ENCODE results near the gene NKAIN1.
A peak's percentile ranks its signal among the peaks of the same experiment; 100 is the strongest.

The NKAIN1 gene

DNA sequence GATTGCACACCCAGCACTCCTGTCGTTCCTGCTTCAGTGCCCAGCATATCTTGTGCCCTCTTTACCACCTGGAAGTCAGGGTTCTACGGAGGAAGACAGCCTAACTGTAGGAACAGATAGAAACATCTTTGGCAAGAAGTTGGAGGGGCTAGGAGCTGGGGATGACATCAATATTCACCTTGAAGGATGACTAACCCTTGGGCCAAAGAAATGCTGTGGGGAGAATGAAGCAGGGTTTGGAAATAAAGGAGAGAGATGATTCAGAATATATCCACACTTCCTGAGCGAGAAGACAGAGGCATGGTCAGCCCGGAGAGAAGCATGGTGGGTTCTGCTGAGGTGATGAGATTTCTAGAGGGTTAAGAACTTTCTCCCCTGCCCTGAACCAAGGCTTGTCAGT is 4.6 kb upstream of the NKAIN1 start:
- Mint-ChIP-seq H3K36me3 (no peaks in the 10 kb centered on the region), H3K27ac (no peak overlapping the region), H3K27me3 (peaks cover 8% of the 10 kb centered on the region), H3K9me3 (ENCODE audit: low read depth) (no peaks in the 10 kb centered on the region), H3K4me3 (no peak overlapping the region), H3K4me1 (ENCODE audit: low read depth) (peaks cover 11% of the 10 kb centered on the region)

DNA sequence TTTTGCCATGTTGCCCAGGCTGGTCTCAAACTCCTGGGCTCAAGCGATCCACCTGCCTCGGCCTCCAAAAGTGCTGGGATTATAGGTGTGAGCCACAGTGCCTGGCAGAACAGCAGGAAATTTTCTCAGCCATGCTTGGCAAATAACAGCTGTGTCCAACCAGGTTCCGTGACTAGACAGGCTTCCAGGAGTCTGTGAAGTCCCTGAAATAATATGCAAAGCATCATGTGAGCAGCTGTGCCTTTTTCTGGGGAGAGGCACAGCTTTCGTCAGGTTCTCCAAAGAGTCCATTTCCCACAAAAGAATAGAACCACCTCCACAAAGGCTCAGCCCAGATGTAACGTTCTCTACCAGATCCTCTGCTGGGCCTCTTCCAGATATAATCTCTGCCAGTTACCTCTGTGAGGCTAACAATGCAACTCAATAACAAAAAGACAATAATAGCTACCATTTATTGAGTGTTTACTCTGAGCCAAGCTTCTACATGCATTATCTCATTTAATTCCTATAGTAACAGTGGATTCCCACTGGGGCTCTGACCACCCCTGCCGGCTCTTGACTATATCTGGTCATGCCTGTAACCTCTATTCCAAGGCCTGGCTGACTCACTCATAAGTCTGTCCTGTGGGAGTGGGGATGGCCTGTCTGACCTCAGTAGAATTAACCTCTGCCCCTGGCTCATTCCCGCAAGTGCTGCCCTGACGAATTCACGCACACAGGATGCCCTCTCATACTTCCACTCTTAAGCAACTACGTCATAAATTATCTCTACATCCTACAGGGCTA is 4.0 kb upstream of the NKAIN1 start:
- peaks cover 15% of the 10 kb centered on the region for H3K4me1 Mint-ChIP-seq (ENCODE audit: low read depth)
- H3K27ac Mint-ChIP-seq: no peak overlapping the region
- peaks cover 12% of the 10 kb centered on the region for H3K27me3 Mint-ChIP-seq
- H3K36me3 Mint-ChIP-seq: no peaks in the 10 kb centered on the region
- no peak overlapping the region for H3K4me3 Mint-ChIP-seq
- H3K9me3 Mint-ChIP-seq (ENCODE audit: low read depth): no peaks in the 10 kb centered on the region

DNA sequence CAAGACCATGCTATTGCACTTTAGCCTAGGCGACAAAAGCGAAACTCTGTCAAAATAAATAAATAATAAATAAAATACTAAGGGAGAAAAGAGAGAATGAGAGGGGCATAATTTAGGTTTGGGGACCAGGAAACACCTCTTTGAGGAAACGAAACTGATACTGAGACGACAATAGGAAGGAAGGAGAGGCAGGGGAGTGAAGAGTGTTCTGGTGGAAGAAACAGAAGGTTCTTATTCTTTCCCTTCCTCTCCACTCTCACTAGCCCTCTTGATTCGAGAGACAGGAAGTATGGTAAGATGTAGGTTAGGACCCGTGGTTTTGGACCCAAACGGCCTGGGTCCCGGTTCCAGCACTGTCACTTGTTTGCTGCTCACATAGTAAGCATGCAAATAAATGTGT is 1.6 kb upstream of the NKAIN1 start:
- Mint-ChIP-seq H3K4me1 (ENCODE audit: low read depth) (peaks cover 17% of the 10 kb centered on the region), H3K27me3 (peaks cover 17% of the 10 kb centered on the region), H3K9me3 (ENCODE audit: low read depth) (no peaks in the 10 kb centered on the region), H3K36me3 (no peaks in the 10 kb centered on the region), H3K27ac (no peak overlapping the region), H3K4me3 (no peak overlapping the region)

DNA sequence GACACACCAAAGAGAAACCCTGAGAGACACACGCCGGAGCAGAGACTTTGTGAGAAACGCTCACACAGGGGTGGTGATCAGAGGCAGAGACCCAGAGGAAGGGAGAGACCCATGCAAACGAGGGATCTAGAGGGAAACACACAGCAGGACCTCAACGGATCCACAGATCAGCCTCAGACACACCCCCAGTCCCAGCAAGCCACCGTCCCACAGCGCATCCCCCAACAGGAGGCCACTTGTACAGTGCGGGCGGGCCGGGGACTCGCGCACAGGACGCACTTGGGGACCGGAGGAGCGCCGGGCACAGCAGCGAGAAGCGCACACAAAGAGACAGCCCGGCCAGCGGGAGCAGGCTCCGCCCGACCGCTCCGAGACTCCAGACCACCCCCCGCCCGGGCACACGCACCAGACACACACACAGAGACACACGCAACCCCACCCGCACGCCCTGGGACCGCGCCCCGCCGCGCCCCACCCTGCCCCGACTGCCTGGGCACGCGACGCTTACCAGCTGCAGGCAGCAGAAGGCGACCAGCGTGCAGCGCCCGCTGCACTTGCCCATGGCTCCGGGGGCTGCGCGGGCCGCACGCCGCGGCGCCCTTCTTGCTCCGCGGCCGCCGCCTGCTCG is 587 bp downstream of the NKAIN1 start:
- Mint-ChIP-seq H3K27ac (no peak overlapping the region), H3K36me3 (no peaks in the 10 kb centered on the region), H3K9me3 (ENCODE audit: low read depth) (no peaks in the 10 kb centered on the region), H3K4me3 (peak overlapping the region; percentile 73), H3K4me1 (ENCODE audit: low read depth) (peaks cover 17% of the 10 kb centered on the region), H3K27me3 (peaks cover 29% of the 10 kb centered on the region)

DNA sequence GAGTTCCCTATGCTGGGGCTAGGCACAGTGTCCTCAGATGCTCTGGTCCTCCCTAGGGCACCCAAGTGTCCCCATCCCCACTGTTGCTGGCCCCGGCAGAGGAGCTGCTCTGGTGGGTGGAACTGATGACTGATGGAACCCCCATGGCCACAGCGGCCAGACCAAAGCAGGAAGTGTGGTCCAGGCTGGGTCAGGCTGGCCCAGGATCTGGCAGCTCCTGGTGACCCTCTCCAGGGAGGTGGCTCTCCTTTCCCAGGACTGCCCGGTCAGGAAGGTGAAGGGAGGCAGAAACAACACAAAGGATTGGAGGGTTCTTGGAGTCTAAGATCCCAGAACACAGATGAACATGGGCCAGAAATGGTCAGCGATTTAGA is 1.1 kb downstream of the NKAIN1 start:
- Mint-ChIP-seq H3K27me3 (peaks cover 29% of the 10 kb centered on the region), H3K9me3 (ENCODE audit: low read depth) (no peaks in the 10 kb centered on the region), H3K4me1 (ENCODE audit: low read depth) (peaks cover 17% of the 10 kb centered on the region), H3K4me3 (peak overlapping the region; percentile 73), H3K27ac (no peak overlapping the region), H3K36me3 (no peaks in the 10 kb centered on the region)

DNA sequence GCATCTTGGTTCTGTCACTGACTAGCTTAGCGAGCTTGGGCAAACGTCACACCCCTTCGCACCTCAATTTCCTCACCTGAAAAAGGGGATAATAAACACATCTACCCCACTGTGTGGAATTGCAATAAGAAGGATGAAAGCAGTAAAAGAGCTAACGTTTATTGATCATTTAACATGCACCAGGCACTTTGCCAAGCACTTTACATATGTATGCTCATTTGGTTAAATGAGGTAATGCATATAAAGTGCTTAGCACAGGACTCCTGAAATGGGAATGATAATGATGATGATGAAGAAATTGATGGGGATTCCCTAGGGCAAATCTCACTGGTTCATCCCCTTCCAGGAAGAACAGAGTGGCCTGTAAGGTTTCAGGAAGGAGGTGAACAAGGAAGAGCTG is 4.8 kb downstream of the NKAIN1 start:
- Mint-ChIP-seq H3K27me3 (peaks cover 20% of the 10 kb centered on the region), H3K4me1 (ENCODE audit: low read depth) (peaks cover 6% of the 10 kb centered on the region), H3K27ac (no peak overlapping the region), H3K36me3 (no peaks in the 10 kb centered on the region), H3K9me3 (ENCODE audit: low read depth) (no peaks in the 10 kb centered on the region), H3K4me3 (no peak overlapping the region)

DNA sequence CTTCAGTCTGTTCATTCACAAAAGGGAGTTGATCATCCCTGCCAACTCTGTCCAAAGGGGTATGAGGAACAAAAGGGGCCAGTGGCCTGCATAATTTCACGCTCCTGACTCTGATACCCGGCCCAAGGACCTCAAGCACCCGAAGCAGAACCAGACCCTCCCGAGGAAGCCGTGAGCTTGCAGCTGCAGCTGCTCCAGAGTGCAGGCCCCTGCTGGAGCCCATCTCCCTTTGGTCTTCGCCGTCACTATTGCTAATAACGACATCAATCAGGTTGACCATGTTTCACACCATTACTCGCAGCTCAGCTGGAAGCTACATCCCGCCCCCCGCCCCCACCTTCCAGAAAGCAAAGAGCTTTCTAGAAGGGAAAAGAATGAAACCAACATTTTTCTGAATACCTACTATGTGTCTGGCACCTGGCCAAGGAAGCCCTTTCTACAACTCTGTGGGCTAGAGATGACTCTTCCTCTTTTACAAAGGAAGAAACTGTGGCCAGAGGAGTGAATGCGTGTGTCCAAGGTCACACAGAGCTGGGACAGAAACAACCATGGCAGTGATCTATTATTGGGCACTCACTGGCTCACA is 5.5 kb downstream of the NKAIN1 start:
- no peak overlapping the region for H3K4me3 Mint-ChIP-seq
- H3K27me3 Mint-ChIP-seq: peaks cover 20% of the 10 kb centered on the region

DNA sequence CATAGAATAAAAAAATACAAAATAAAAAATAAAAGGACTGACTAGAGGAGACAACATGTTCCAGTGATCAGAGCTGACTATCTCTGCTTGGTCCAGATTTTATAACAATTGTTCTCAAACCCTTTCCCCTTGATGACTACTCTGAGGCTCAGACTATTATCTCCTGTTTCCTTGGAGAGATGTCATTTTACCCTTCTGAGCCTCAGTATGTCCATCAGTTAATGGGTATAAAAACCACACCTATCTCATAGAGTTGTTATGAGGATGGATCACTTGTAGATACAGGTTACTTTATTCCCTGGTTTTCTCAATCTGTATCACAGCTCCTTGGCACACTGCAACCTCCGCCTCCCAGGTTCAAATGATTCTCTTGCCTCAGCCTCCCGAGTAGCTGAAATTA is 7.0 kb downstream of the NKAIN1 start:
- Mint-ChIP-seq H3K4me1 (ENCODE audit: low read depth) (no peaks in the 10 kb centered on the region), H3K9me3 (ENCODE audit: low read depth) (no peaks in the 10 kb centered on the region), H3K27me3 (peaks cover 14% of the 10 kb centered on the region), H3K27ac (no peak overlapping the region), H3K4me3 (no peak overlapping the region), H3K36me3 (no peaks in the 10 kb centered on the region)

More for the DNA sequence above, 5.5 kb downstream of the NKAIN1 start:
- peaks cover 6% of the 10 kb centered on the region for H3K4me1 Mint-ChIP-seq (ENCODE audit: low read depth)
- no peaks in the 10 kb centered on the region for H3K9me3 Mint-ChIP-seq (ENCODE audit: low read depth)
- H3K27ac Mint-ChIP-seq: no peak overlapping the region
- H3K36me3 Mint-ChIP-seq: no peaks in the 10 kb centered on the region

DNA sequence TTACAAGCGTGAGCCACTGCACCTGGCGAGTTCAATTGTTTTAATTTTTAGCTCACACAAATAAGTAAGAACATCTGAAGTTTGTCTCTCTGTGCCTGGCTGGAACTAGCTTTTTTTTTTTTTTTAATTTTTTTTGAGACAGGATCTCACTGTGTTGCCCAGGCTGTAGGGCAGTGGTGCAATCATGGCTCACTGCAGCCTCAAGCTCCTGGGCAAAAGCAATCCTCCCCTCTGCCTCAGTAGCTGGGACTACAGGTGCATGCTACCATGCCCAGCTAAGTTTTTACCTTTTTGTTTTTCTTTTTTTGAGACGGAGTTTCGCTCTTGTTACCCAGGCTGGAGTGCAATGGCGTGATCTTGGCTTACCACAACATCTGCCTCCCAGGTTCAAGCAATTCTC is 7.9 kb downstream of the NKAIN1 start:
- no peak overlapping the region for H3K27ac Mint-ChIP-seq
- H3K27me3 Mint-ChIP-seq: peaks cover 13% of the 10 kb centered on the region
- H3K9me3 Mint-ChIP-seq (ENCODE audit: low read depth): no peaks in the 10 kb centered on the region
- no peaks in the 10 kb centered on the region for H3K36me3 Mint-ChIP-seq
- H3K4me3 Mint-ChIP-seq: no peak overlapping the region
- no peaks in the 10 kb centered on the region for H3K4me1 Mint-ChIP-seq (ENCODE audit: low read depth)

DNA sequence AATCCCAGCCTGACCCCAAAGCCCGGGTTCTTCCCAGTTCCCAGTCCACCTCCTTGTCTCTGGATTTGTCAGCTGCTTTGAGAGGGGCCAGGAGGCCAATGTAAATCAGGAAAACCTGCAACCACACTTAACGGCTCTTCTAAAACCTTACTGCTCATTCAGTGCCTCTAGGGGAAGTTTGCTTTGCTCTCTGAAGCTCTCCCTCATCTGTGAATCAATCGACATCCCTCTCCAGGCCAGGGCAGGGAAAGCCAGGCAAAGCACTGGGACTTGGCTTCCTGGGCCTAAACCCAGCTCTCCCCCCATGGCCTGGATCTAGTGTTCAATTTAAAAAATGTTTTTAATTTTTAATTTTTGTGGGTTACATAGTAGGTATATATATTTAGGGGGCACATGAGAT is 9.3 kb downstream of the NKAIN1 start:
- no peaks in the 10 kb centered on the region for H3K36me3 Mint-ChIP-seq
- H3K4me1 Mint-ChIP-seq (ENCODE audit: low read depth): no peaks in the 10 kb centered on the region
- H3K27me3 Mint-ChIP-seq: peaks cover 10% of the 10 kb centered on the region
- H3K4me3 Mint-ChIP-seq: no peak overlapping the region
- H3K9me3 Mint-ChIP-seq (ENCODE audit: low read depth): no peaks in the 10 kb centered on the region
- H3K27ac Mint-ChIP-seq: no peak overlapping the region

DNA sequence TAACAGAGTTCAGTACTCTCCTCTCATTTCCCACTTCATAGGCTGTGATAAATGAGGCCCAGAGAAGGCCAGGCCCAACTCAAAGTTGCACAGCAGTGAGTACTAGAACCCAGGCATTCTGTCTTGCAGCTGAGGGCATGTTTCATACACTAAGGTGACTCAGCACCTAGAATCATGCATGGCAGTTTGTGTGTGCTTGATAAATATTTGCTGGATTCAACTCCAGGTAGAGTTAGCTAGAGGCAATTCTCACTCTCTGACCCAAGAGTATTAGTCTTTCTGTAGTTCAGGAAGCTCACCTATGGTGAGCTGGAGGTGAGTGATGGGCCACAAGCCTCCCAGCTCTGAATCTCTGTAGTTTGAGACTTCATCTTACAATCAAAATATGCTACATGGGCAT is 10.7 kb downstream of the NKAIN1 start:
- Mint-ChIP-seq H3K9me3 (ENCODE audit: low read depth) (no peaks in the 10 kb centered on the region), H3K27me3 (no peaks in the 10 kb centered on the region), H3K36me3 (no peaks in the 10 kb centered on the region), H3K27ac (no peak overlapping the region), H3K4me1 (ENCODE audit: low read depth) (no peaks in the 10 kb centered on the region), H3K4me3 (no peak overlapping the region)

DNA sequence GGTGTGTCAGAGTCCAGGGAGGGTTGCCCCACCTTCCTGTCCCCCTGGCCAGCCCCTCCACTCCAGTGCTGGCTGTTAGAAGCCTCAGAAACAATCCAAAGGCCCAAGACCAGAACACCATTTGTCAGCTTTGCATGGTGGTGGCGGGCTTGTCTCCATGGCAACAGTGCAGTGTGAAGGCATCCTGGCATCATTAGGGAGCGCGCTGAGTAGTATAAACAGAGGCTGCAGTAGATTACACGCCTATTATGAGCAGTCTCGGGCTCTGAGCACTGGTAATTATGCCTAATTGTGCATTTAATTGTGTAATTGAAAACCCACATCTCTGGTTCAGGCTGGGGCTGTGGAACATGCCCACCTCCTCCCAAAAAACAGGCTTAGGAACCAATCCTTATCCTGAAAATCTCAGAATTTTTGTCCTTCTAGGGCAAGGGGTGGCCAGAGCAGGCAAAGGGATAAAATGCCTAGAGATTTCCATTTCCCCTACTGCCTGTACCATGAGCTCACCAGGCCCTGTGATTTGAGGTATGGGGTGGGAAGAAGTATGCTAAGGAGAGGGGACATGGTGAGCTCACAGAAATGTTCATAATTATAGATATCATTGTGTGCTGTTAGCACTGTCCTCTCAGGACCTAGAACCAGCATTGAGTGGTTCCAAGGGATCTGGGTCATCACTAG is 11.7 kb downstream of the NKAIN1 start:
- Mint-ChIP-seq H3K4me1 (ENCODE audit: low read depth) (no peaks in the 10 kb centered on the region), H3K4me3 (no peak overlapping the region), H3K9me3 (ENCODE audit: low read depth) (no peaks in the 10 kb centered on the region), H3K27me3 (no peaks in the 10 kb centered on the region), H3K27ac (no peak overlapping the region), H3K36me3 (no peaks in the 10 kb centered on the region)

DNA sequence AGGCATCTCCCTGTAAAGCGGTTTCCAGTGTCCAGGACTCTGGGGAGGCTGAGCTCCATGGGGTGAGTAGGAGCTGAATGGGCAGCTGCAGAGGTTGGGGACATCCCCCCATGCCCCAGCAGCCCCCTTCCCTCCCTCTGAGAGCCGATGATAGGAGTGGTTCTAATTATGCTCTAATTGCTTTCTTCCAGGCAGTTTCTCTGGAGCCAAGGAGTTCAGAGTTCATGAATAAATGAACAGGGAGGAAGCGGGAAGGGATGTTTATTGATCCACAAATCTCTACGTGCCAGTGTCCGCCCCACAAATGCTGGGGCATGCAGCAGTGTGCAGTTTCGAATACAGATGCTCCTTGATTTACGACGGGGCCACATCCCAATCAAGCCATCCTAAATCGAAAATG is 15.6 kb downstream of the NKAIN1 start:
- Mint-ChIP-seq H3K36me3 (no peaks in the 10 kb centered on the region), H3K4me3 (no peak overlapping the region), H3K27ac (no peak overlapping the region), H3K9me3 (ENCODE audit: low read depth) (no peaks in the 10 kb centered on the region), H3K27me3 (no peaks in the 10 kb centered on the region), H3K4me1 (ENCODE audit: low read depth) (no peaks in the 10 kb centered on the region)

DNA sequence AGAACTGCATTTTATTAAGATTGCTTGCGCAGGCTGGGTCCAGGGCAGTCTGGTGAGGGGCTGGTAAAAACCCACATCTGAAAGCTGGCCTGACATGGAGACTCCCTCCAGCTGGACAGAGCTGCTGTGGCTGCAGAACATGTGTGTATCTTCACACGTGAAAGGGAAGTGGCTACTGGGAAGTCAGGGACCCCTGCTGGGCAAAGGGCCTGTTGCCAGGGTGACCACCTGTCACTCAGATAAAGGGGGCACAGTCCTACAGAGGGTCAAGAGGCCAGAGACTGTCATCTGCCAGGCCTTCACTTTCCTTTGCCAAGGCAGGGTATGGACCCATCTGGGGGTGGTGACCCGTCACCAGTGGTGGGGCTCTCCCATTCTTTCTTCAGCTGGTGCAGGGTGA is 17.5 kb downstream of the NKAIN1 start:
- Mint-ChIP-seq H3K36me3 (no peaks in the 10 kb centered on the region), H3K4me3 (no peak overlapping the region), H3K4me1 (ENCODE audit: low read depth) (no peaks in the 10 kb centered on the region), H3K27ac (no peak overlapping the region), H3K27me3 (no peaks in the 10 kb centered on the region), H3K9me3 (ENCODE audit: low read depth) (no peaks in the 10 kb centered on the region)

DNA sequence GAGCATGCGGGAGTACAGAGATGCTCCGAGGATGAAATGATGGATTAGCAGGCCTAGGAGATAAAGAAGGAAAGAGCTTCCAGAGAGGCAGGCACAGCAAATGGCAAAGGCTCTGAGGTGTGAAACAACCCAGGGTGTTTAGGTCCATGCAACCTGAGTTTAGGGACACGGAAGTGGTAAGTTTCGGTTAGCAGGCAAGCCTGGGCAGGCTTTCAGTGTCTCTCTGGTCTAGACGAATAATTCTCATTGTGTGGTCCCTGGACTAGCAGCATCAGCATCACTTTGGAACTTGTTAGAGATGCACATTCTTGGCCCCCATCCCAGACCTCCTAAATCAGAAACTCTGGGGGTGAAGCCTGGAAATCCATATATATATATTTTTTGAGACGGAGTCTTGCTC is 18.6 kb downstream of the NKAIN1 start:
- no peak overlapping the region for H3K4me3 Mint-ChIP-seq
- H3K27ac Mint-ChIP-seq: no peak overlapping the region
- no peaks in the 10 kb centered on the region for H3K36me3 Mint-ChIP-seq
- no peaks in the 10 kb centered on the region for H3K27me3 Mint-ChIP-seq
- no peaks in the 10 kb centered on the region for H3K4me1 Mint-ChIP-seq (ENCODE audit: low read depth)
- H3K9me3 Mint-ChIP-seq (ENCODE audit: low read depth): no peaks in the 10 kb centered on the region

Data from activated naive CD8-positive, alpha-beta T cell (primary cell).